Measurements from ENCODE around the gene GPR108.
"Not testable (repeated sequence)": the region's sequence is repeated elsewhere in the genome, so short reads cannot be mapped to it uniquely, and the experiment has no call there.

The GPR108 gene

DNA sequence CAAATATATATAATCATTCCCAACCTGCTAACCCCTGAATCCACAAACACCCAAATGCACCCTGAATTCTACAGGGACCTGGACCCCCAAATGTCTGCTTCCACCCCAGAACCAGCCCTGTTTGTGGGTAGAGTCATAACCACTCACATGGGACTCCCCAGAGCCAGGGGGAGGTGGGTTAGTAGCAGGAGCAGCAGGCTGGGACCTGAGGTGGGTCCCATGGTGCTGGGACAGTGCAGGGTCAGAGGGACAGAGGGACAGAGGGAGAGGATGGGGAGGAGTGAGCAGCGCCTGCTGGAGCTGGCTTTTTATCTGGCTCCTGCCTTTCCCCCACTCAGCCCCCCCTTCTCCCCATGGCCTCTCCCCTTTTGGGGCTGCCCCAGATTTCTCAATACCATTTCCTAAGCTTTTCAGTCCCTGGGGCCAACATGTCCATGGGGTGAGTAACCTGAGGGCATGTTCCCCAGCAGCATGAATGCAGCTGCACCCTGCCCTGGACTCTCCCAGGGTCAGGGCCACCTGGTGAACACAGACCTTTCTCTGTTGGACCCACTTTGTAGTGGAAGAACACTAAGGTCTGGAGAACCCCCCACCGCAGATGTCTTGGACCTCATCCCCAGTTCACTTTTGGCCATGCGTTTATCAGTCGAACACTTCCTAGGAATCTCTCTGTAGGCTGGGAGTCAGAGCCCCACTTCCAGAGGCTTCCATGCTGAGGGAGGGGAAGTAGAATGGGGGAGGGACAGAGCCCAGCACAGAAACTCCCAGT is 16.8 kb downstream of the GPR108 start, which contains the start of gene C3:
C3 (minus strand) TSS at position 282 of the 769 bp plus-strand sequence; CDS start at position 221, 61 bp downstream.
- DNase-seq (ENCODE audit: low spot score), result no peak

GRCh38 chr19:6719992-6720368 is 17.4 kb downstream of the GPR108 start:
- DNase-seq (ENCODE audit: low spot score), result no peak

DNA sequence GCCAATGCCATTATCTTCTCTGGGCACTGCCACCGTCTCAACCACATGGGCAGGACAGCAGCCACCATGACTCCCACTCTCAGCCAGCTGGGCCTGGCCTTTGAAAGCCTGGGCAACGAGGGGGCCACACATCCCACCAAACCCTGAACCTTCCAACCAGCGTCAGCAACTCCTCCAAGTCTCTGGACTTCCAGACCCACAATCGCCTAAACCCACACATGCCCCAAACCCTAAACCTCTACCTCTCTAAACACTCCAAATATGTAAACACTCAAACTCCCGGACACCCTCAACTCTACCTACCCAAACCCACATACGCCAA is 17.9 kb downstream of the GPR108 start:
- no peak for DNase-seq (ENCODE audit: low spot score)

DNA sequence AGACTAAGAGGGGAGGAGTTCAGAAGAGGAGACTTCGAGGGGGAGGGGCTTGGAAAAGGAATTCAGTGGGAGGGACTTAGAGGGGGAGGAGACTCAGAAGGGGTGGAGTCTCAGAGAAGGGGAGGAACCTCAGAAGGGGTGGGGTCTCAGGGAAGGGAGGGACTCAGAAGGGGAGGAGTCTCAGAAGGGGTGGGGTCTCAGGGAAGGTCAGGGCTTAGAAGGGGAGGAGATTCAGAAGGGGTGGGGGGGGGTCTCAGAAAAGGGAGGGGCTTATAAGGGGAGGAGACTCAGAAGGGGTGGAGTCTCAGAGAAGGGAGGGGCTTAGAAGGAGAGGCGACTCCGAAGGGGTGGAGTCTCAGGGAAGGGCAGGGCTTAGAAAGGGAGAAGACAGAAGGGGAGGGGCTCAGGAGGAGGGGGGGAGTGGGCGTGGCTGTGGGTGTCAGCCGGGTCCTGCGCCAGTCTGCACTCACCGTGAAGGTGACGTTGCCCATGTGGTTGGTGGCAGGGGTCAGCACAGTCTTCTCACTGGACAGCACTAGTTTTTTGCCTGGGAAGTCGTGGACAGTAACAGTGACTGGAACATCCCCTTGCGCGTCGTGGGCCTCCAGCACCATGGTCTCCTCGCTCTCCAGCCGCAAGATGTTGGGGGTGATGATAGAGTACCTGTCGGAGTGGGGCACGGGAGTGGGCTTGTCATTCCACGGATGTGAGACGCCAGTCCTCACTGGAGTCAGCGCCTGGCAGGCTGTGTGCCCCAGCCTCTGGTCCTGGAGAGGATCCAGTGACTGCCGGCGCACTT is 18.4 kb downstream of the GPR108 start:
- DNase-seq (ENCODE audit: low spot score), result peak; percentile 87

DNA sequence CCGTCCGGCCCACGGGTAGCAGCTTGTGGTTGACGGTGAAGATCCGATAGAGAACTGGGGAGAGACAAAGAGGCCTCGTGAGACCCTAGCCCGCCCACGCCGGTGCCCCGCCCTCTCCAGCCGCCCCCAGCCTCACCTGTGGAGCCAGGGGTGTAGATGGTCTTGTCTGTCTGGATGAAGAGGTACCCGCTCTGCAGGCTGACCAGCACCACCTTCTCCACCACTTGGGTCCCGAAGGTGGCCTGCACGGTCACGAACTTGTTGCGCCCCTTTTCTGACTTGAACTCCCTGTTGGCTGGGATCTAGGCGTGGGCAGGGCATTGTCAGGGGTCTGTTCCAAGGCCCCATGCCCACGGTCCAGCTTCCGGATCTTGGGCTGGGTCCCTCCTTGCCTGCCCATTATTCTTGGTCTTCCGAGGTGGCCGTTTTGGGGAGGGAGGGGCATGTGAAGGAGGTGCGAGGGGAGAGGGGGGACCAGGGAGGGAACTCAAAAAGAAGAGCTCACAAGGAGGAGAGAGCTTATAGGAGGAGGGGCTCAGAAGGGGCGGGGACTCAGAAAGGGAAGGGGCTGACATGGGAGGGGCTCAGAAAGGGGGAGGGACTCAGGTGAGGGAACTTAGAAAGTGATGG is 19.2 kb downstream of the GPR108 start:
- DNase-seq (ENCODE audit: low spot score), result no peak

GRCh38 chr19:6717441-6717971 is 19.9 kb downstream of the GPR108 start:
- DNase-seq (ENCODE audit: low spot score), result no peak

DNA sequence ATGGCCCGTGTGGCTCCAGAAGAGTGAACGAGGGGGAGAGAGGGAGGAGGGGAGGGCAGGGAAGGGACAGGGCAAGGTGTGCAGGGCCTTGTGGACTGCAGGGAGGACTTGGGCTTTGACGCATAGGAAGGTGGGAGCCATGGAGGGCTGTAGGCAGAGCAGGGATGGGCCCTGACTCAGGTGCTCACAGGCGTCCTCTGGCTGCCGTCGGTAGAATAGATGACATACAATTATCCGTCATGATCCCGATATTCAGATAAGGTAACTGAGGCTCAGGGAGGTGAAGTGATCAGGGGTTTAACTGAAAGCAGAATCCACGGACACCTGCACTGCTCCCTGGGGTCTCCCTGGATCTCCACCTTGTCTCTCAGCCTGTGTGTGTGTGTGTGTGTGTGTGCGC is 20.3 kb downstream of the GPR108 start:
- no peak for DNase-seq (ENCODE audit: low spot score)

DNA sequence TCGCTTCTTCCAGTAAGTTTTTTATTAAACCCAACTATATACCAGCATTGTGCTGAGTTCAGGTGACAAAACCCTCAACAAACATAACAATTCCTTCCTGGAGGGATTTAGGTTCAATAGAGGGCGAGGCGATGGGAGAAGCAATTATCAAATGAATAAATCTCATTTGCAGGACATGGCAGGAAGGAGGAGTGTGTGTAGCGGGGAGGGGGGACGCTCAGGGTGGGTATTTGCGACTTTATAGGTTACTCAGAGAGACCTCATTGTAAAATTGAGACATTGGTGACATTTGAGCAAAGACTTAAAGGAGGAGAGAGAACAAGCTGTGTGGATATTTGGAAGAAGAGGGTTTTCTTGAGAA is 20.8 kb downstream of the GPR108 start:
- no peak for DNase-seq (ENCODE audit: low spot score)

DNA sequence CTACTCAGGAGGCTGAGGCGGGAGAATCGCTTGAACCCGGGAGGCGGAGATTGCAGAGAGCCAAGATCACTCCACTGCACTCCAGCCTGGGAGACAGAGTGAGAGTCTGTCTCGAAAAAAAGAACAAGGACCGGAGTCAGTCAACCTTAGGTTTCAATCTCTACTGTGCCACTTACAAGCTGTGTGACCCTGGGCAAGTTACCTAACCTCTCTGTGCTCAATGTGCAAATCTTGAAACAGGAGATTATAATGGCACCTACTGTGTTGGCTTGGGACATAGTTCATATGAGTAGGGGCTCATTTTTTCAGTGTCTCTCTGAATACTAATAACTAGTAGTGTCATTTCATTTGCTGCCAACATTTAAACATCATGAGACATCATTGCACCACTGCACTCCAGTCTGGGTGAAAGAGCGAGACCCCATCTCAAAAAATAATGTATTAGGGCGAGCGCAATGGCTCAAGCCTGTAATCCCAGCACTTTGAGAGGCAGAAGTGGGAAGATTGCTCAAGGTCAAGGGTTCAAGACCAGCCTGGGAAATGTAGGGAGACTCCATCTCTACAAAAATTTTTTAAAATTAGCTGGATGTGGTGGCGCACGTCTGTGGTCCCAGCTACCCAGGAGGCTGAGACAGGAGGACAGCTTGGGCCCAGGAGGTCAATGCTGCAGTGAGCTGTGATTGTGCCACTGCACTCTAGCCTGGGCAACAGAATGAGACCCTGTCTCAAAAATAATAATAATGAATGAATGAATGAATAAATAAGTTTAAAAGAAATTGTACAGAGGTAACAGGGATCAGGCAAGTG is 22.4 kb downstream of the GPR108 start:
- no peak for DNase-seq (ENCODE audit: low spot score)

GRCh38 chr19:6713773-6714692 is 23.3 kb downstream of the GPR108 start:
- DNase-seq (ENCODE audit: low spot score), result no peak

DNA sequence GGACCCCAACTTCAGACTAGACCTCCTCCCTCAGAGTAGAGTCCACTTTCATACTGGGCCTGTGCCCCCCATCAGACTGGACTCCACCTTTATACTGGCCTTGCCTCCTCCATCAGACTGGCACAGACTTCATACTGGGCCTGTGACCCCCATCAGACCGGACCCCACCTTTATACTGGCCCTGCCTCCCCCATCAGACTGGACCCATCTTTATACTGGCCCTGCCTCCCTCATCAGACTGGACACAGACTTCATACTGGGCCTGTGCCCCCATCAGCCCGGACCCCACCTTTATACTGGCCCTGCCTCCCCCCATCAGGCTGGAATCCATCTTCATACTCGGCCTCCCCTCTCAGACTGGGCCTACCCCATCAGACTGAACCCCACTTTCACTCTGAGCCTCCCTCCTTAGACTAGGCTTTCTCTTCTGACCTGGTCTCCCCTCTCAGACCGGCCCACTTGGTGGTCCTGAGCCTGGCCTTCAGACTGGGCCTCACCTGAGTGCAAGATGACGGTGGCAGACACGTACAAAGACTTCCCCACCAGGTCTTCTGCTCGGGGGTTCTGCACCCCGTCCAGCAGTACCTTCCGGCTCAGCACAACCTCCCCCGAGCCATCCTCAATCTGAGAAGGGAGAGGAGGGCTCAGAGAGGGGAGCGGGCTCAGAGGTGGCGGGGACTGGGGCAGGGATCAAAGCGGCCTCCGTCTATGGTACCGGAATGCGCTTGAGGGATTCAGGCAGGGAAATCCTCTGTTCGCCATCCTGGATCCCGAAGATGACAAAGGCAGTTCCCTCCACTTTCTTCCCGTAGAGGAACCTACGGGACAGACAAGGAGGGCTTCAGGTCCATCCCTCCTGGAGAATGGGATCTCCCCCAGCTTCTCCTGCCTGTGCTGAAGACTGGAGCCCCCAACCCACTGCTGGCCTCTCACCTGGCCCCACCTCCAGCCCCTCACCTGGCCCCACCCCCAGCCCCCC is 24.4 kb downstream of the GPR108 start:
- no peak for DNase-seq (ENCODE audit: low spot score)

DNA sequence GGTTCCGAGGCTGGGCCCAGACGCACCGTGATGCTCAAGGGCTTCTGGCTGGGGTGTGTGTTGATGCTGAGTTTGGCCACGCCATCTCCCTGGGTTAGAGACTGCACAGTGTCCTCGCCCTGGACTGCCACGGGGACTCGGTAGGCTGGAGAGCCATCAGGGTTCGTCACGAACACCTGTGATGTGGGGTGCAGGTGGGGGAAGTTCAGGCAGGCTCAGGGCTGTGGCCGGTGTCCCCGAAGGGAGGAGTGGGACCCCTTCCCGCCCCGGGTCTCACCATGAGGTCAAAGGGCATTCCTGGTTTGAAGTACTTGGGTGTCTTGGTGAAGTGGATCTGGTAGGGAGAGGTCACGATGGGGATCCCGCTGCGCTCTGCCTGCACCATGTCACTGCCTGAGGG is 25.1 kb downstream of the GPR108 start:
- DNase-seq (ENCODE audit: low spot score), result no peak

GRCh38 chr19:6711605-6712004 is 25.8 kb downstream of the GPR108 start:
- no peak for DNase-seq (ENCODE audit: low spot score)

DNA sequence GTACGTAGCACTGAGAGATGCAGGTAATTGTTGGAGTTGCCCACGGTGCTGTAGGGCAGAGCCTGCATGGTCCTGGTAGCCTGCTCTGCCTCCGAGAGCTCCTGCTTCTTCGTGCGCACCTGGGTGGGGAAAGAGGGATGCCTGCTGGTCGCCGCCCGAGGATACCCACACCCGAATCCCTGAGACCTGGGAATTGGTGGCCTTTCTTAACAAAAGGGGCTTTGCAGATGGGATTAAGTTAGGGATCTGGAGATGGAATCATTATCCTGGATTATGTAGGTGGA is 26.4 kb downstream of the GPR108 start:
- no peak for DNase-seq (ENCODE audit: low spot score)

DNA sequence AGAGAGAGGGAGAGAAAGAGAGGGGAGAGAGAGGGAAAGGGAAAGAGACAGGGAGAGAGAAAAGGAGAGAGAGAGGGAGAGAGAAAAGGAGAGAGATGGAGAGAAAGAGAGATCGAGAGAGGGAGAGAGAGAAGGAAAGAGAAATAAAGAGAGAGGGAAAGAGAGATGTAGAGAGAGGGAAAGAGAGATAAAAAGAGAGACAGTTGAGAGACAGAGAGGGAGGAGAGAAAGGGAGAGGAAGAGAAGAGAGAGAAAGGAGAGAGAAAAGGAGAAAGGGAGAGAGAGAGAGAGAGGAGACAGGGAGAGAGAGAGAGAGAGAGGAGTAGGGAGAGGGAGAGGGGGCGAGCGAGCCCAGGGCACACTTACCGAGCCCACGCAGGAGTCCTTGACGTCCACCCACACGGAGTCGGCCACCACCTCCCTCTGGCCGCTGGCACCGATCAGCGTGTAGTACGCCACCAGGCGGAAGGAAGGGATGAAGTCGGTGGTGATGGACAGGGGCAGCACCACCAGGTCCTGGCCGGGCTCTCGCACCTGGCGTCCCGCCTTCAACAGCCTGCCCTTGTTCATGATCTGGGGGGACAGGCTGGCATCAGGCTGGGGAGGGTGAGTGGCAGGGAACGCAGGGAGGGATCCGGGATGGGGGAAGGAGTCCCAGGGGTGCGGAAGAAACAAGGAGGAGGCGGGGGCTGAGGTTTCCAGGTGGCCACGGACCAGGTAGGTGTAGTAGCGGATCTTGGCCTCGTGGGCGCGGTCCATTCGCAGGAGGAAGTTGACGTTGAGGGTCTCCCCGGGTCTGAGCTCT is 26.9 kb downstream of the GPR108 start:
- DNase-seq (ENCODE audit: low spot score), result no peak

GRCh38 chr19:6709549-6709948 is 27.8 kb downstream of the GPR108 start:
- DNase-seq (ENCODE audit: low spot score), result no peak

DNA sequence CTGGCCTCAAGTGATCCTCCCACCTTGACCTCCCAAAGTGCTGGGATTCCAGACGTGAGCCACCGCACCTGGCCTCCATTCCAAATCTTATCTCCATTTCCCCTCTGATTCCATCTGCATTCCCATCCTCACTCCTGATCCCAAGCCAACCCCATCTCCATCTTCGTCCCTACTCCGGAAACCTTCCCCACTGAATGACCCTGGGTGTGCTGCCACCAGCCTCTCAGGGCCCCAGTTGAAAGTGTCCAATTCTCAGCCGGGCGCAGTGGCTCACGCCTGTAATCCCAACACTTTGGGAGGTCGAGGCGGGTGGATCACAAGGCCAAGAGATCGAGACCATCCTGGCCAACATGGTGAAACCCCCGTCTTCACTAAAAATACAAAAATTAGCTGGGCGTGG is 28.5 kb downstream of the GPR108 start:
- not testable (repeated sequence) for DNase-seq (ENCODE audit: low spot score)

DNA sequence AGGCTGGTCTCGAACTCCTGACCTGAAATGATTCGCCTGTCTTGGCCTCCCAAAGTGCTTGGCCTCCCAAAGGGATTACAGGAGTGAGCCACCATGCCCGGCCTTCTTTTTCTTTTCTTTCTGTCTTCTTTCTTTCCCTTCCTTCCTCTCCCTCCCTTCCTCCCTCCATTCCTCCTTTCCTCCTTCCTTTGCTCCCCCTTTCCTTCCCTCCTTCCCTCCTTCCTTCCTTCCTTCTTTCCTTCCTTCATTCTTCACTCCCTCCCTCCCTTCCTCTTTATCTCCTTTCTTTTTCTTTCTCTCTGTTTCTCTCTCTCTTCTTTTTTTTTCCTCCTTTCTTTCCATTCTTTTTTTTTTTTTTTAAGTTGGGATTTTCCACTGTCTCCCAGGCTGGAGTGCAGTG is 29.0 kb downstream of the GPR108 start:
- no peak for DNase-seq (ENCODE audit: low spot score)

GRCh38 chr19:6707658-6708018 is 29.7 kb downstream of the GPR108 start:
- no peak for DNase-seq (ENCODE audit: low spot score)
